Ecto neural progenitor cell (in vitro differentiated cells): ENCODE results near the gene EMSY.
"Not testable (repeated sequence)": the region's sequence is repeated elsewhere in the genome, so short reads cannot be mapped to it uniquely, and the experiment has no call there.

Experiments
- DNase-seq: peaks from one replicate; pipeline ENCODE4 v3.0.0-alpha.2; 2018; ENCODE audit warnings: low spot score

Gene EMSY

DNA sequence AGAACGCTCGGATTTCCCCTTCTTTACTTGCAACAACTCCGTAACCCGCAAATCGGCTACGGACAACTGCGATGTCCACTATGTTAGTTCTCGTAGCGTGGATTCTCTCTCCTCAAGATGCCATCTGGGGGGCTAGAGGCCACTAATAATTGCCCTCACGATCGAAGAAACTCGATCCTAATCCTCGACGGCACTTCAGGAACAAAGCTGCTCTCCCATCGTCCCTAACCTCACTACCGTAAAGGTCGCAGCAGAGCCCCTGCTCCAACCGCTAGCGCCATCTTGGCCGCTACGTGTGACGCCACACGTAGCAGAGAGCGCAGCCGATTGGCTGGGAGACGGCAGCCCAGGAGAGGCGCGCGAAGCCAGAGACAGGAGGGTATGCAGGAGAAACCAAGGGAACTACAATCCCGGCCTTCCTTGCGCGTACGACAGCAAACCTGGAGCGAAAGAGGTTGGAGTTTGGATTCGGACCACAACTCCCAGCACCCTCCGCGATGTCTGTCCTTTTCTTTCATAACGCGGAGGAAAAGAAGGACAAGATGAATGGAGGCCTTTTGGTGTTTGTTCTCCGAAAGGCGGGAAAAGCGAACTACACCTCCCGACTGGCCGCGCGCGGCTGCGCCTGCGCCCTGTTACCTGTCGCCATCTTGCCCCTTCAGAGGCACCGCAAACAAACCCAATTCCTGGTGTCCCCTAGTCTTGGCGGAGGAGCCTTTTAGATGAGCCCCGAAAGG is at the start of gene EMSY:
EMSY (plus strand) TSS at position 635 of the 737 bp plus-strand sequence. CDS start 1,921 bp downstream, outside the sequence.
- DNase-seq, result peak; percentile 96

DNA sequence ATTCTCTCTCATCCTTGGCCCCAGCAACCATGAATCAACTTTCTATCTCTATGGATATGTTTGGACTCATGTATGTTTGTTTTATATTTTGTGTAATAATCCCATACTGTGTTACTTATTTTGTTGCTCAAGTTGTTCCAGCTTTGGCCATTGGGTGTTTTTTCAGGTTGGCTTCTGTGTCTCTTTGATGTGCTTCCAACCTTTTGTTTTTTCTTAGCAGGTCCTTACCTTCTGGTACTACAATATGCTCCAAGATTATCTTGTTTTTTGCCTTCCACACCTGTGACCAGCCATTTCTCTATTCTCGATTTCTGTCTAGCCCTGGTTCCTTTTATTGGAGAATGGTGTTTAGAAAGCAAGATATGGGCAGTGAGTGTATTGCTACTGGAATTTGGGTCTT is 49.5 kb upstream of the EMSY start:
- DNase-seq, result no peak

DNA sequence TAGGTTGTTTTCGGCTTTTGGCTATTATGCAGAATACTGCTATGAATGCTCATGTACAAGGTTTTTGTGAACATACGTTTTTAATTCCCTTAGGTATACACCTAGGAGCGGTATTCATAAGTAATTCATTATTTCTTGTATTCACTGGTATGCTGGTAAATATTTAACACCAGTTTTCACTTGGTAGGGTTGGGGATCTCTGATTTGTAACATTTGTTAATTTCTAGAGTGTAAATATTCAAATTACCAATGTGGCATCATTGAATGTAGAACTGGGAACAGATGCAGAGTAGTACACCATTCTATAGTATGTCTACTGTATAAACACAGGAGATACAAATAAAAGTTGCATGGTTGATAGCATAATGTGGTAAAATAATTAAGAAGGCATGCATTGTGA is 47.4 kb upstream of the EMSY start:
- DNase-seq, result no peak

- DNase-seq, result no peak
Observed at GRCh38 chr11:76400967-76401366, 43.9 kb upstream of the EMSY start.

- DNase-seq, result not testable (repeated sequence)
Observed at GRCh38 chr11:76401484-76401883, 43.3 kb upstream of the EMSY start.

GRCh38 chr11:76406359-76406758 is 38.5 kb upstream of the EMSY start:
- no peak for DNase-seq

GRCh38 chr11:76408171-76408965 is 36.5 kb upstream of the EMSY start:
- DNase-seq, result no peak

GRCh38 chr11:76410851-76411357 is 33.9 kb upstream of the EMSY start:
- no peak for DNase-seq

DNA sequence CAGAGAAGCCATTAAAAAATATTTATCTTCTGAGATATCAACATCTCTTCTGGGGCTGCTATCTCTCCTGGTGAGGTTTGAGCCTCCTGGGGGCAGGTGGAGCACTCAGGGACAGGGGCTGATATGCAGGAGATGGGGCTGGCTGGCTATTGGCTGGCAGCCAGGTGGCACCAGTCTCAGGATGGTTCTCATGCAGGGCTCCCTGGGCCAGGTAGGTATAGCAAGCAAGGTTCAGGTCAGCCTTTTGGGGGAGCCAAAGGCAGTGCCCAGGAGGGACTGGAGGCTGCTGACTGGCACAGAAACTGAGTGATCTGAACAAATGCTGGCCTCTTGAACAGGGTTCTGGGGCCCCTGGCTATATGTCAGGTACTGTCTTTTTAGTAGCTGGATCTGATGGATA is 29.7 kb upstream of the EMSY start:
- DNase-seq, result no peak

- DNase-seq, result no peak
Observed at GRCh38 chr11:76419896-76420295, 24.9 kb upstream of the EMSY start.

- no peak for DNase-seq
Observed at GRCh38 chr11:76424379-76424778, 20.4 kb upstream of the EMSY start.

DNA sequence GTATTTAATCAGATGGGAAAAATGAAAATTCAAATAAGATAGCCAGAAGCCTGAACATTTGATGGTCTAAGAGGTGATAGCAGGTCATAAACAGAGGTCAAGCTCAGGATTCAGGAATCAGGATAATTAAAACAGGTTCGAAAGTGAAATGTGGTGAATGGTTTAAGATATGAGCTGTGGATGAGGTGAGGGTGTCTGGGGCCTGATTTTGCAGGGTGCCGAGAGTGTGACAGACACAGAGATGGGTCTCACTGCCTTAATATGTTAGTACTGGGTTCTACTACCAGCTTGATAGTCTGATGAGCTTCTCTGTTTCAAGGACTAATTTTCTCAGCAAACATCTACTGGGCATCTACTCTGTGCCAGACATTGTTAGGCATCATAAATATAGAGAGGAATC is 19.9 kb upstream of the EMSY start:
- DNase-seq, result no peak

DNA sequence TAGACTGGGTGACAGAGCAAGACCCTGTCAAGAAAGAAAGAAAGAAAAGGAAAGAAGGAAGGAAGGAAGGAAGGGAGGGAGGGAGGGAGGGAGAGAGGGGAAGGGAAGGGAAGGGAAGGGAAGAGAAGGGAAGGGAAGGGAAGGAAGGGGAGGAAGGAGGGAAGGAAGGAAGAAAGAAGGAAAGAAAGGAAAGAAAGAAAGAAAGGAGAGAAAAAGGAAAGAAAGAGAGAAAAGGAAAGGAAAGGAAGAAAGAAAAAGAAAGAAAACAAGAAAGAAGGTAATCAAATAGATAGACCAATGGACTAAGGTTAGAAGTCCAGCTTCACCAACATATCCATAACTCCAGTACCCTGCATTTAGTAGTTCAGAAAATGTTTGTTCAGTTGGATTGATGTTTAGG is 18.2 kb upstream of the EMSY start:
- no peak for DNase-seq

DNA sequence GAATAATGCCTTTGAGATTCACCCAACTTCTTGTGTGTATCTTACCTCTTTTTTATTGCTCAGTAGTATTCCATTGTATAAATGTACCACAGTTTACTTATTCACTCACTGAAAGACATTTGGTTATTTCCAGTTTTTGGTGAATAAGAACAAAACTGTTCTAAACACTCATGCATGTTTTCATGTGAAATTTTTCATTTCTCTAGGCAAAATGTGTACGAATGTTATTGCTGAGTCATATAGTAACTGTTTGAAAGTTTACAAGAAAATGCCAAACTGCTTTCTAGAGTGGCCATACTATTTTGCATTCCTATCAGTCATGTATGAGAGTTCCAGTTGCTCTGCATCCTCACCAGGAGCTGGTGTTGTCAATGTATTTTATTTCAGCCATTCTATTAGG is 8.8 kb upstream of the EMSY start:
- no peak for DNase-seq

DNA sequence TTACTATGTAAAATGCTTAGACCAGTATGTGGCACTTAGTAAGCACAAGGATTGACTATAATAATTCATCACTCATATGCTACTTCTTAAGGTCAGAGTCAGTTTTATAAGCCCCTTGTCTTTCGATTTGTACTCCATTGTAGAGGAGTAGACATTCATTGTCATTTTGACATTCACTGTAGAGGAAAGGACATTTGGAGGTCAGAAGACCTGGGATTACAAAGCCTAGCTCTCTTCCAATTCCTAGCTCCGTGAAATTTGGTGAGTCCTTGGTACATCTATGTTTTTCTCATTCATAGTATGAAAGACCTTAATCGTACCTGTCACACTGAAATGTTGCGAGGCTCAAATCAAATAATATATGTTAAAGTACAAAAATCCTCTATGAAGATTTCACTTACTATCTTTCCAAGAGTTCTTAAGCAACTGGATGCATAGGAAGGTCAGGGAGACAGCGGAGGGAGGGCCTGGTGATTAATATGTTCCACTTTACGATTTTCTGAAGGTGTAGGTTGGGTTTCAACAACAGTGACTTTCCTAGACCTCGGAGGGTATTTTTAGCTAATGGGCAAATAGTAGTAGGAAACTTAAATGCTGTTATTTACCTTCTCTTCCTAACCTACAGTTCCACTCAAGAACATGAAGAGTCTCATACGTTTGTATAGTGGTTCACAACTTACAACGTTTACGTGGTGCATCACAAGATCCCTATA is 1.4 kb upstream of the EMSY start:
- DNase-seq, result no peak

DNA sequence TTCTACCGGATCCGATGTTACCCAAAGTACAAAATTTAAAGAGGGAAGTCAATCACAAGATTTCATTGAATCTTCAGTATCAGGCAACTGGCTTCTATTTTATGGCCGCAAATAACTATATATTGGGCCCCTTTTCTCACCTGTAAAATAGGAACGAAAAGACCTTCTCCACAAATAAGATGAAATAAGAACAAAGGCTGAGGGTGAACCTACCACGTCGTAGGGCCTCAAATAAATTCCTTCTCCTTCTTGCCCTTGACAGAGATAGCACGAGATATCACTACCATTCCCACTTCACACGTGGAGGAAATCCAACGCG is 794 bp upstream of the EMSY start:
- no peak for DNase-seq

DNA sequence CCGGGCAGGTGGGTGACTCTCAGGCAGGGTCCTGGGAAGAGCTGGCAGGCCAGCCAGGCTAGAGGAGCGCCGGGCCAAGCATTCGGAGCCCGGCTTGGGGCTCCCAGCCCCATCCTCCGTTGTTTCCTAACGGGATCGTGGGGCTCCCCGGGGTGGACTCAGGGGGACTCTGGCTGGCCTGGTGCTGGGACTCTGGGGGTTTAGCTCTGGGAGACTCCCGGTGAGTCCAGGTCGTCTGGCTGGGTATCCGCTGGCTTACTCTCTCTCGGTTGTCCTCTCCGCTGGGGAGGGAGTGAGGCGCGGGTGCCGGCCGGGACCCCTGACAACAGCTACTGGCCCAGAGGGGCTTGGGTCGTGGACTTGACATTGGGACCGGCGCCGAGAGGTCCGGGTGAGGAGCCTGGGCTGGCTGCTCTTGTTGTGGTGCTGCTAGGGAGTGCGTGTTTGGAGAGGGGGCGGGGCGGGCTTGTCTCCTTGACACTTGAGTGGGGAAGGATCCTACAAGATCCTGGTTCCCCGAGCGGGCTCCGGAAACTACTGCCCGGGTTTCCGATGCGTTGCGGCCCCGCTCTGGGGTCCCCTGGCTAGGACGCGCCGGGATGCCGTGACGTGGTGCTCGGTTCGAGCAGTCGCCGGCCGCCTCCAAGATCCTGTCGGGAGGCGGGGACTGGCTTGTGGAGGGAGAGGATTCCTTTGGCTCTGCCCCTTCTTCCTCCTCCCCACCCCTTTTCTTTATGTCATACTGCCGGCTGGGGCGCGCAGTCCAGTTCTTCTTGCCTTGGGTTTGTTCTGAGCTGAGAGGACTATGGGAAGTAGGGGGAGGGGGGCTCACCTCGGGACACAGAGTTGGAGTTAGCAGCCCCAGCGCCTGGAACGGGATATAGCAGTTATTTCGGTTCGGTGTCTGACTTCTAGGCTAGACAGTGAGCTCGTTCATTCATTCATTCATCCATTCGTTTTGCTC is 585 bp downstream of the EMSY start:
- DNase-seq, result peak; percentile 87

GRCh38 chr11:76448506-76448905 is 3.7 kb downstream of the EMSY start:
- no peak for DNase-seq

DNA sequence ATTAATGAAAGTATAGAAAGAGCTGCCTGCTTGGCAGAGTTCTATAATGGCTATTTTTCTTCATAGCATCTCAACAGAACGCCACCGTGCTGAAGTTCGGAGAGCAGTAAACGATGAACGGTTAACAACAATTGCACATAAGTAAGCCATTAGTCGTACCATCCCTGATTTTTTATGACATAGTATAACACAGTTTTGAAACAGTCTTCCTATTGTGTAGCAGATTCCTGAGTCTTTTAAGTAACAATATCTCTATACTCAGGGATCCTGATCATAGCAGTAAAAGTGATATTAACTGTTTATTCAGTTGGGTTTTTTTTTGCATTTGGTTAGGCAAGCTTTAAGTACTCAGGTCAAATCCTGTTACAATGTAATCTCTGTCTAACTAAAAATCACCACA is 8.4 kb downstream of the EMSY start:
- DNase-seq, result no peak

- DNase-seq, result peak; percentile 76
Observed at GRCh38 chr11:76455331-76455730, 10.5 kb downstream of the EMSY start.

DNA sequence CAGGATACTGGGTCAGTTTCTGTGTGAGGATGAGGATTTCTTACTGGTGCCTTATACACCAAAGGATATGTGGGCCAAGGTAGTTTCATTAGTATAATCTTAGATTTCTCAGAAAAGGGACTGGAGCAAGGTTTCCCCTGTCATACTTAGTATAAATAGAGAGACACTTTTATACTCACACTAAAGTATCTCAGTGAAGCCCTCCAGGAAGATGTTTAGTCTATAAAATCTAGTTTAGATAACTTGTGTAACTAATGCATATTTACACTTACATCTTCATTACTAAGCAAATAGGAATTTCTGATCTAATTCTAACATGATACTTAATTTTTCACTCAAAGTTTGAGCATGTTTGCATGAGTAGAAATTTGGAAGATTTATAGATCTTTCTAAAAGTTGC is 11.1 kb downstream of the EMSY start:
- no peak for DNase-seq

GRCh38 chr11:76456571-76456970 is 11.8 kb downstream of the EMSY start:
- DNase-seq, result no peak
